ENCODE data around the gene RASA3.

- TF ChIP-seq CTCF (IDR thresholded peaks at IDR 0.05; ENCODE audit: low read depth, low read length) (no peak), EZH2phosphoT487 (IDR thresholded peaks at IDR 0.05; ENCODE audit: low read depth) (no peak)
These were observed 100.2 kb downstream of the RASA3 start for GRCh38 chr13:114032126-114032799.

All from OCI-LY3 (cell line).